HL-60 (cell line): ENCODE measurements around the gene SLITRK2.

Source experiments
- CTCF ChIP-seq: IDR thresholded peaks from one replicate; pipeline ENCODE4 v1.5.1; 2011; ENCODE audit warnings: low read length, control low read depth, inconsistent platforms; ENCODE audit not compliant: insufficient read depth
- GABPA ChIP-seq: IDR thresholded peaks from 2 replicates; pipeline ENCODE4 v1.6.1; 2012; ENCODE audit warnings: low read depth
- POLR2AphosphoS5 ChIP-seq: IDR thresholded peaks from 2 replicates; pipeline ENCODE4 v1.6.1; 2012; ENCODE audit warnings: low read depth
- REST ChIP-seq: IDR thresholded peaks from 2 replicates; pipeline ENCODE4 v1.6.1; 2012; ENCODE audit warnings: low read depth; ENCODE audit not compliant: insufficient replicate concordance
- SPI1 ChIP-seq: IDR thresholded peaks from 2 replicates; pipeline ENCODE4 v1.6.1; 2012; ENCODE audit warnings: low read depth, mild to moderate bottlenecking, borderline replicate concordance

- TF ChIP-seq GABPA (no peak), CTCF (no peak), POLR2AphosphoS5 (no peak), REST (no peak), SPI1 (no peak)
These were observed 25.3 kb upstream of the SLITRK2 start for GRCh38 chrX:145792281-145792680.
